Smooth muscle cell (in vitro differentiated cells): ENCODE results near the gene PHYHIPL. TPM values are rescaled to one million over a fixed set of nuclear protein-coding genes. Genes with fewer than 3 reads are reported as not detected.

ENCODE experiments used
- DNase-seq: peaks from one replicate; lab custom pipeline; 2025; ENCODE audit not compliant: unreplicated experiment; lab: John Stamatoyannopoulos, UW
- H2AFZ ChIP-seq: fragments of 200-600 bp; sonication (generic); 2 replicates; pipeline ENCODE4 v1.6.0; 2016; ENCODE audit warnings: antibody characterized with exemption, low read depth, mild to moderate bottlenecking
- H3F3A ChIP-seq: fragments of 200-600 bp; sonication (generic); 2 replicates; pipeline ENCODE4 v1.6.0; 2017; ENCODE audit warnings: antibody characterized with exemption, low read depth
- H3K27ac ChIP-seq: fragments of 200-600 bp; sonication (generic); 2 replicates; pipeline ENCODE4 v1.5.1; 2016; ENCODE audit warnings: low read depth, mild to moderate bottlenecking
- H3K27me3 ChIP-seq: fragments of 200-600 bp; sonication (generic); 2 replicates; pipeline ENCODE4 v1.6.1; 2016; ENCODE audit warnings: low read depth, mild to moderate bottlenecking
- H3K36me3 ChIP-seq: fragments of 200-600 bp; sonication (generic); 2 replicates; pipeline ENCODE4 v1.5.1; 2016; ENCODE audit warnings: low read depth
- H3K4me1 ChIP-seq: fragments of 200-600 bp; sonication (generic); 2 replicates; pipeline ENCODE4 v1.5.1; 2016; ENCODE audit warnings: low read depth
- H3K4me2 ChIP-seq: fragments of 200-600 bp; sonication (generic); 2 replicates; pipeline ENCODE4 v1.6.0; 2016; ENCODE audit warnings: mild to moderate bottlenecking
- H3K4me3 ChIP-seq: fragments of 200-600 bp; sonication (generic); 2 replicates; pipeline ENCODE4 v1.5.1; 2016; ENCODE audit warnings: mild to moderate bottlenecking
- H3K79me2 ChIP-seq: fragments of 200-600 bp; sonication (generic); 2 replicates; pipeline ENCODE4 v1.6.0; 2016; ENCODE audit warnings: low read depth, mild to moderate bottlenecking
- H3K9ac ChIP-seq: fragments of 200-600 bp; sonication (generic); 2 replicates; pipeline ENCODE4 v1.6.0; 2016; ENCODE audit warnings: low read depth
- H3K9me3 ChIP-seq: fragments of 200-600 bp; sonication (generic); replicated peaks from 2 replicates; pipeline ENCODE4 v1.5.1; 2016; ENCODE audit warnings: low read depth
- H4K20me1 ChIP-seq: fragments of 200-600 bp; sonication (generic); 2 replicates; pipeline ENCODE4 v1.6.0; 2016; ENCODE audit warnings: low read depth
- WGBS: methylation state at CpG from one replicate; pipeline ENCODE4 v1.1.7; 2016; ENCODE audit warnings: low lambda C conversion rate; 5-methylcytosine and 5-hydroxymethylcytosine counted together
- polyA plus RNA-seq: library from polyadenylated mRNA; unstranded; fragments of >200 nt; fragmentation: Nextera tagmentation; extraction: Ambion mirVana; gene quantifications from 2 replicates; pipeline ENCODE4 v1.2.1, GENCODE V29; 2016
- total RNA-seq: library from RNA; depleted of rRNA; stranded (reverse); fragments of >200 nt; gene quantifications from 2 replicates; pipeline ENCODE4 v1.2.3, GENCODE V29; 2014
- TF ChIP-seq, protein P1 (sequence below): fragments of 200-600 bp; sonication (generic); IDR thresholded peaks from 2 replicates; pipeline ENCODE4 v1.5.1; 2017; ENCODE audit warnings: borderline replicate concordance, mild to moderate bottlenecking, antibody characterized with exemption; ENCODE audit not compliant: insufficient read depth, poor library complexity, severe bottlenecking

PHYHIPL gene
- total and polyA plus RNA-seq, 2 experiments from 2014 or later, result 0.31 to 0.63 TPM

- Histone ChIP-seq H3K9me3 (no peaks in the 10 kb centered on the region), H3K4me3 (no peak overlapping the region), H3K27me3 (peaks cover 30% of the 10 kb centered on the region), H3K4me1 (no peaks in the 10 kb centered on the region), H3K36me3 (no peaks in the 10 kb centered on the region), H2AFZ (no peak overlapping the region), H3K27ac (no peak overlapping the region), H3K9ac (no peak overlapping the region), H3F3A (no peaks in the 10 kb centered on the region), H4K20me1 (no peaks in the 10 kb centered on the region), H3K79me2 (no peaks in the 10 kb centered on the region), H3K4me2 (no peak overlapping the region)
- TF ChIP-seq, protein P1, sequence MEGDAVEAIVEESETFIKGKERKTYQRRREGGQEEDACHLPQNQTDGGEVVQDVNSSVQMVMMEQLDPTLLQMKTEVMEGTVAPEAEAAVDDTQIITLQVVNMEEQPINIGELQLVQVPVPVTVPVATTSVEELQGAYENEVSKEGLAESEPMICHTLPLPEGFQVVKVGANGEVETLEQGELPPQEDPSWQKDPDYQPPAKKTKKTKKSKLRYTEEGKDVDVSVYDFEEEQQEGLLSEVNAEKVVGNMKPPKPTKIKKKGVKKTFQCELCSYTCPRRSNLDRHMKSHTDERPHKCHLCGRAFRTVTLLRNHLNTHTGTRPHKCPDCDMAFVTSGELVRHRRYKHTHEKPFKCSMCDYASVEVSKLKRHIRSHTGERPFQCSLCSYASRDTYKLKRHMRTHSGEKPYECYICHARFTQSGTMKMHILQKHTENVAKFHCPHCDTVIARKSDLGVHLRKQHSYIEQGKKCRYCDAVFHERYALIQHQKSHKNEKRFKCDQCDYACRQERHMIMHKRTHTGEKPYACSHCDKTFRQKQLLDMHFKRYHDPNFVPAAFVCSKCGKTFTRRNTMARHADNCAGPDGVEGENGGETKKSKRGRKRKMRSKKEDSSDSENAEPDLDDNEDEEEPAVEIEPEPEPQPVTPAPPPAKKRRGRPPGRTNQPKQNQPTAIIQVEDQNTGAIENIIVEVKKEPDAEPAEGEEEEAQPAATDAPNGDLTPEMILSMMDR, result no peak
- no peak for DNase-seq
These were observed 95.6 kb downstream of the PHYHIPL start for GRCh38 chr10:59272061-59272460.

GRCh38 chr10:59273445-59273844 lies 97.0 kb downstream of the PHYHIPL start:
- H3F3A ChIP-seq, result no peaks in the 10 kb centered on the region
- TF ChIP-seq, protein P1, result no peak
- H3K27me3 ChIP-seq, result peaks cover 21% of the 10 kb centered on the region
- no peak overlapping the region for H3K4me3 ChIP-seq
- H3K4me2 ChIP-seq, result no peak overlapping the region
- no peak for DNase-seq
- no peaks in the 10 kb centered on the region for H3K4me1 ChIP-seq
- H3K79me2 ChIP-seq, result no peaks in the 10 kb centered on the region
- no peaks in the 10 kb centered on the region for H3K9me3 ChIP-seq
- 93% methylated on average over 1 of the region's 1 CpG for WGBS
- no peak overlapping the region for H3K27ac ChIP-seq
- no peaks in the 10 kb centered on the region for H4K20me1 ChIP-seq
- no peak overlapping the region for H2AFZ ChIP-seq
- H3K36me3 ChIP-seq, result no peaks in the 10 kb centered on the region
- H3K9ac ChIP-seq, result no peak overlapping the region

DNA sequence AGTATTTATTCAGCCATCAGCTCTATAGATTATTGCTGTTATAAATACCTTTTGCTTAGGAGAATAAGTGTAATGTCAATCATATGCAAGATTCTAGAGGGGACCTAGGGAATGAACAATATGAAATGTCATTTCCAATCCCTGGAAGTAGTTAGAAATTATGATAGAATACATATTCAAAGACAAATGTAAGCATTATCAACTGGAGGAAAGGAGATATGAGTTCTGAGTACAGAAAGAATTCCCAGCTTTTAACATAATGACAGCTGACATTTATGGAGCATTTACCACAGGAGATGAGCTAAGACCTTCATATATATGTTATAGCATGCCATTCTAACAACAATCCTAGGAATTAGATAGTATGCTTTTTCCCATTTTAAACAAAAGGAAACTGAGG lies 99.7 kb downstream of the PHYHIPL start:
- Histone ChIP-seq H3K79me2 (no peaks in the 10 kb centered on the region), H3K4me1 (no peaks in the 10 kb centered on the region), H3K4me2 (no peak overlapping the region), H3K36me3 (no peaks in the 10 kb centered on the region), H3K4me3 (no peak overlapping the region), H3K9me3 (no peaks in the 10 kb centered on the region), H4K20me1 (no peaks in the 10 kb centered on the region), H3K9ac (no peak overlapping the region), H3K27me3 (peaks cover 10% of the 10 kb centered on the region), H2AFZ (no peak overlapping the region), H3K27ac (no peak overlapping the region), H3F3A (no peaks in the 10 kb centered on the region)
- DNase-seq, result no peak
- TF ChIP-seq, protein P1, result no peak

DNA sequence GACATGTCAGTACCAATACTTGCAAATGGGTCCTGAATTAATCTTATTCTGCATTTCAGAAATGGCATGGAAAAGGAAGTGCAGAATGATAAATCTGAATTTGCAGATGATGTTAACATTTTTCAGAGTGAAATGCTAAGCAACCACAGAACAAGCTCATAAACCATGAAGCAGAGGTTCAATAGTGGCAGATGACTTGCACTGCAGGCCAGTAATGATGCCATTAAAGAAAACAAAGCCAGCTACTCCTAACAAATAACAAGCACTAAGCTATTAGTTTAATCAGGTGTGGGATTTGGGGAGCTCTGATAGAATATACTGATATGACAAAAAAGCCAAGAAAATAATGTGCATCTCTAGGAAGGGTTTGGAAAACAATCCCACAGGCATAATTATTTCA lies 100.5 kb downstream of the PHYHIPL start:
- H3K4me2 ChIP-seq, result no peak overlapping the region
- no peaks in the 10 kb centered on the region for H3K79me2 ChIP-seq
- DNase-seq, result no peak
- H3K27me3 ChIP-seq, result peaks cover 15% of the 10 kb centered on the region
- H3K4me1 ChIP-seq, result no peaks in the 10 kb centered on the region
- H3K36me3 ChIP-seq, result no peaks in the 10 kb centered on the region
- no peaks in the 10 kb centered on the region for H4K20me1 ChIP-seq
- no peak overlapping the region for H3K4me3 ChIP-seq
- no peaks in the 10 kb centered on the region for H3F3A ChIP-seq
- no peak overlapping the region for H3K9ac ChIP-seq
- H2AFZ ChIP-seq, result no peak overlapping the region
- no peaks in the 10 kb centered on the region for H3K9me3 ChIP-seq
- H3K27ac ChIP-seq, result no peak overlapping the region
- TF ChIP-seq, protein P1, result no peak
